Measurements from ENCODE around the gene DLEU7. TPM values are rescaled to one million over a fixed set of nuclear protein-coding genes. Genes with fewer than 3 reads are reported as not detected.

DLEU7 gene
- polyA plus RNA-seq, 1 donor (not counting 4 experiments of a cell fraction or from before 2014, with no cell fraction given), result not detected

DNA sequence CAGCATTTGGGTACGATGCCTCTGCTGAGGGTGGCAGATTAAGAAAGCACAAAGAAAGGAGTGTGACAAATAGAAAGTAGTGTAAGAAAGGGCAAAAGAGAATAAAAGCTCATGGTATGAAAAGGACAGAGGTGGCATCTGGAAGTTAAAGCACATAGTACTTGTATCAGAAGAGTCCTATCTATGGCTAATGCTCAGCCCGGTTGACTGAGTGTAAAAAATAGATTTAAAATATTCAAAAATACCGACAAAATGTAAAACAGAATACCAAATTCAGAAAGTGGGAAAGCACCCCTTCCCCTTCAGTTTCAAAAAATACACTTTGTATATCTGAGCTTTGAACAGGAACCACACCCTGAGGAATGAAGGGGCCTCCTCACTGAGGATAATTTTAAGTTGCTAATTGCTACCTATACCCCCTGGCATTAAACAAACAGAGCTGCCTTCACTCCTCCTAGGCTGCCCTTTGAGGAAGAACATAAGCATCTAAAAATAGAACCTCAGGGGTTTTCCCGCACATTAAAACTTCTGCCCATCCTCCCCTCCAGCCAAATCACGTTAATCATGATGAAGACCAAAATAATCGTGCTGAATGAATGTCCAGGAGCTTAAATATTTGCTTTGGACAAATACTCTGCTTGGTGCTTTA, 43.3 kb downstream of the DLEU7 start:
- H4K20me1 ChIP-seq (ENCODE audit: control insufficient read depth, extremely low read depth, insufficient read depth, low read length), result no peaks in the 10 kb centered on the region
- TF ChIP-seq, protein P1, sequence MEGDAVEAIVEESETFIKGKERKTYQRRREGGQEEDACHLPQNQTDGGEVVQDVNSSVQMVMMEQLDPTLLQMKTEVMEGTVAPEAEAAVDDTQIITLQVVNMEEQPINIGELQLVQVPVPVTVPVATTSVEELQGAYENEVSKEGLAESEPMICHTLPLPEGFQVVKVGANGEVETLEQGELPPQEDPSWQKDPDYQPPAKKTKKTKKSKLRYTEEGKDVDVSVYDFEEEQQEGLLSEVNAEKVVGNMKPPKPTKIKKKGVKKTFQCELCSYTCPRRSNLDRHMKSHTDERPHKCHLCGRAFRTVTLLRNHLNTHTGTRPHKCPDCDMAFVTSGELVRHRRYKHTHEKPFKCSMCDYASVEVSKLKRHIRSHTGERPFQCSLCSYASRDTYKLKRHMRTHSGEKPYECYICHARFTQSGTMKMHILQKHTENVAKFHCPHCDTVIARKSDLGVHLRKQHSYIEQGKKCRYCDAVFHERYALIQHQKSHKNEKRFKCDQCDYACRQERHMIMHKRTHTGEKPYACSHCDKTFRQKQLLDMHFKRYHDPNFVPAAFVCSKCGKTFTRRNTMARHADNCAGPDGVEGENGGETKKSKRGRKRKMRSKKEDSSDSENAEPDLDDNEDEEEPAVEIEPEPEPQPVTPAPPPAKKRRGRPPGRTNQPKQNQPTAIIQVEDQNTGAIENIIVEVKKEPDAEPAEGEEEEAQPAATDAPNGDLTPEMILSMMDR (optimal IDR thresholded peaks at IDR 0.05 in 1 of 3, IDR thresholded peaks at IDR 0.05 in 1 of 3, conservative IDR thresholded peaks at IDR 0.05 in 1 of 3; ENCODE audit: extremely low read depth in 1 of 3, insufficient read depth in 2 of 3, low read length in 3 of 3), result no peak
- no peak for TF ChIP-seq EZH2 (IDR thresholded peaks at IDR 0.05; ENCODE audit: low read length)
- no peak overlapping the region for H3K27ac ChIP-seq (ENCODE audit: control insufficient read depth, insufficient read depth, low read length)
- no peak overlapping the region for H2AFZ ChIP-seq (ENCODE audit: control insufficient read depth, low read length)
- no peaks in the 10 kb centered on the region for H3K27me3 ChIP-seq (ENCODE audit: control insufficient read depth, extremely low read depth, insufficient read depth, low read length)
- H3K9ac ChIP-seq (ENCODE audit: control insufficient read depth, extremely low read depth, insufficient read depth, low read length), result no peak overlapping the region
- no peak overlapping the region for H3K4me3 ChIP-seq (ENCODE audit: control insufficient read depth in 2 of 3, extremely low read depth in 1 of 3, insufficient read depth in 2 of 3, low read depth in 1 of 3, low read length in 3 of 3)
- no peaks in the 10 kb centered on the region for H3K36me3 ChIP-seq (ENCODE audit: control insufficient read depth in 2 of 2, extremely low read depth in 1 of 2, insufficient read depth in 2 of 2, low read length in 2 of 2)
- no peak overlapping the region for H3K4me2 ChIP-seq (ENCODE audit: control insufficient read depth, extremely low read depth, insufficient read depth, low read depth, low read length)
- peaks cover 6% of the 10 kb centered on the region for H3K4me1 ChIP-seq (ENCODE audit: control insufficient read depth, extremely low read depth, insufficient read depth, low read length)
- H3K9me3 ChIP-seq (ENCODE audit: control insufficient read depth, low read depth, low read length), result no peaks in the 10 kb centered on the region
- H3K9me1 ChIP-seq (ENCODE audit: control insufficient read depth, extremely low read depth, insufficient read depth, low read length), result no peaks in the 10 kb centered on the region
- no peak for FAIRE-seq
- dilution Hi-C loops (cut with MboI; ENCODE audit: extremely low pct_ligation_motif_present, low sequenced_read_pairs), result no loop called here
- no peak for DNase-seq (ENCODE audit: low read depth, low spot score)
- H3K79me2 ChIP-seq (ENCODE audit: control insufficient read depth, insufficient read depth, low read length), result no peaks in the 10 kb centered on the region

DNA sequence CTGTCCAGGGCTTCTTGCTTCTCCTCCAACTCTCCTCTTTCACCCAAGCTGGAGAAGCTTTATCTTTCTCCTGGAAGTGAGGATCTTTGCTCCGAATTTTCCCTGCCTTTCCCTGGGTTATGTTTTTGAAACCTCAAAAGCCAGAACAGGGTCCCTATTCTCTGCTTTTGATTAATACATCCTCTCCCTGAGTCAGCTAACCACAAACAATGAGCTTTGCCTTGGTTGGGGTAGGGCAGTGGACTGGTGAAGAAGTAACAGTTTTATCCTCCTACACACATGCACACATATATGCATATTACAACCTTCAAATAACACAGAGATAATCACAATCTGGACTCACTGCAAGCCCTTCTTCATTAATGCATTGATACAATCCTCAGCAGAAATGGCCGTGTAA, 44.6 kb downstream of the DLEU7 start:
- dilution Hi-C loops (cut with MboI; ENCODE audit: extremely low pct_ligation_motif_present, low sequenced_read_pairs), result no loop called here
- Histone ChIP-seq H3K9me3 (ENCODE audit: control insufficient read depth, low read depth, low read length) (no peaks in the 10 kb centered on the region), H3K9ac (ENCODE audit: control insufficient read depth, extremely low read depth, insufficient read depth, low read length) (no peak overlapping the region), H3K9me1 (ENCODE audit: control insufficient read depth, extremely low read depth, insufficient read depth, low read length) (no peaks in the 10 kb centered on the region), H2AFZ (ENCODE audit: control insufficient read depth, low read length) (no peak overlapping the region), H3K4me1 (ENCODE audit: control insufficient read depth, extremely low read depth, insufficient read depth, low read length) (peaks cover 6% of the 10 kb centered on the region), H3K4me2 (ENCODE audit: control insufficient read depth, extremely low read depth, insufficient read depth, low read depth, low read length) (no peak overlapping the region), H3K4me3 (ENCODE audit: control insufficient read depth in 2 of 3, extremely low read depth in 1 of 3, insufficient read depth in 2 of 3, low read depth in 1 of 3, low read length in 3 of 3) (no peak overlapping the region), H4K20me1 (ENCODE audit: control insufficient read depth, extremely low read depth, insufficient read depth, low read length) (no peaks in the 10 kb centered on the region), H3K36me3 (ENCODE audit: control insufficient read depth in 2 of 2, extremely low read depth in 1 of 2, insufficient read depth in 2 of 2, low read length in 2 of 2) (no peaks in the 10 kb centered on the region), H3K79me2 (ENCODE audit: control insufficient read depth, insufficient read depth, low read length) (no peaks in the 10 kb centered on the region), H3K27me3 (ENCODE audit: control insufficient read depth, extremely low read depth, insufficient read depth, low read length) (no peaks in the 10 kb centered on the region), H3K27ac (ENCODE audit: control insufficient read depth, insufficient read depth, low read length) (no peak overlapping the region)
- FAIRE-seq (peak; percentile 65), DNase-seq (ENCODE audit: low read depth, low spot score) (no peak)
- TF ChIP-seq EZH2 (IDR thresholded peaks at IDR 0.05; ENCODE audit: low read length), result no peak

DNA sequence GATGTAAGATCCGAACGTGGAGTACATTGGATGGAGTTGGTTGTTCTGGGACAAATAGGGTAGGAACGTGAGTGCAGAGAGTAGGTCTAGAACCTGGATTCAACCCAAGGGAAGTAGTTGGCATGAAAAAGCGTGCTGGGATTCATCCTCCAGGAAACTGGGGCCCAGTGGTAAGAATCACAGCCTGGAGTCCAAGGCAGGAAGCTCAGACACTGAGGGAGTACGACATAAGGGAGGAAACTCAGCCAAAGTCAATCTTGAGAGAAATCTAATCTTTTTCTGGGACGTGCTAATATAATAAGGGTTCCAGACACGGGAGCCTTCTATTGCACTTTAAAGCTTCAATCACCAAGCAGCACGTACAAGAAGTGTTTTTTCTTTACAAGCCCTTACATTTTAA, 46.4 kb downstream of the DLEU7 start:
- FAIRE-seq (no peak), DNase-seq (ENCODE audit: low read depth, low spot score) (no peak)
- TF ChIP-seq, protein P1 (optimal IDR thresholded peaks at IDR 0.05 in 1 of 3, IDR thresholded peaks at IDR 0.05 in 1 of 3, conservative IDR thresholded peaks at IDR 0.05 in 1 of 3; ENCODE audit: extremely low read depth in 1 of 3, insufficient read depth in 2 of 3, low read length in 3 of 3), result no peak
- TF ChIP-seq EZH2 (IDR thresholded peaks at IDR 0.05; ENCODE audit: low read length), result no peak
- H3K4me3 ChIP-seq (ENCODE audit: control insufficient read depth in 2 of 3, extremely low read depth in 1 of 3, insufficient read depth in 2 of 3, low read depth in 1 of 3, low read length in 3 of 3), result no peak overlapping the region
- dilution Hi-C loops (cut with MboI; ENCODE audit: extremely low pct_ligation_motif_present, low sequenced_read_pairs), result no loop called here
- no peak overlapping the region for H3K9ac ChIP-seq (ENCODE audit: control insufficient read depth, extremely low read depth, insufficient read depth, low read length)
- H4K20me1 ChIP-seq (ENCODE audit: control insufficient read depth, extremely low read depth, insufficient read depth, low read length), result no peaks in the 10 kb centered on the region
- peaks cover 6% of the 10 kb centered on the region for H3K4me1 ChIP-seq (ENCODE audit: control insufficient read depth, extremely low read depth, insufficient read depth, low read length)
- no peaks in the 10 kb centered on the region for H3K9me3 ChIP-seq (ENCODE audit: control insufficient read depth, low read depth, low read length)
- H3K36me3 ChIP-seq (ENCODE audit: control insufficient read depth in 2 of 2, extremely low read depth in 1 of 2, insufficient read depth in 2 of 2, low read length in 2 of 2), result no peaks in the 10 kb centered on the region
- H3K79me2 ChIP-seq (ENCODE audit: control insufficient read depth, insufficient read depth, low read length), result no peaks in the 10 kb centered on the region
- H3K27me3 ChIP-seq (ENCODE audit: control insufficient read depth, extremely low read depth, insufficient read depth, low read length), result no peaks in the 10 kb centered on the region
- H2AFZ ChIP-seq (ENCODE audit: control insufficient read depth, low read length), result no peak overlapping the region
- no peak overlapping the region for H3K4me2 ChIP-seq (ENCODE audit: control insufficient read depth, extremely low read depth, insufficient read depth, low read depth, low read length)
- no peak overlapping the region for H3K27ac ChIP-seq (ENCODE audit: control insufficient read depth, insufficient read depth, low read length)
- H3K9me1 ChIP-seq (ENCODE audit: control insufficient read depth, extremely low read depth, insufficient read depth, low read length), result no peaks in the 10 kb centered on the region
